Upper lobe of left lung (tissue), 4 donors: ENCODE data around the gene SBNO1.

Experiments used
- CTCF ChIP-seq, 6 experiments: fragments of 450-650 bp in 4 of 6; fragments of 200-600 bp in 2 of 6; sonication (generic) in 2 of 6; IDR thresholded peaks; one replicate each; pipeline ENCODE4 v1.5.1; 2016 to 2019; ENCODE audit warnings: antibody characterized with exemption in 6 of 6
- EP300 ChIP-seq, 4 donors: sonication (generic); formaldehyde crosslinking; IDR thresholded peaks; one replicate each; pipeline ENCODE4 v1.5.1; 2017; ENCODE audit warnings: antibody characterized with exemption in 4 of 4, control low read depth in 2 of 4
- POLR2A ChIP-seq, 4 donors: fragments of 450-650 bp; IDR thresholded peaks; one replicate each; pipeline ENCODE4 v1.5.1; 2016 to 2017; ENCODE audit warnings: antibody characterized with exemption in 4 of 4, mild to moderate bottlenecking in 2 of 4
- POLR2AphosphoS5 ChIP-seq, 2 donors: sonication (generic); formaldehyde crosslinking; IDR thresholded peaks; one replicate each; pipeline ENCODE4 v1.5.1; 2017; ENCODE audit warnings: antibody characterized with exemption in 2 of 2

GRCh38 chr12:123263196-123263817 is 101.3 kb downstream of the SBNO1 start:
- TF ChIP-seq CTCF (IDR thresholded peaks at IDR 0.05), result no peak
- TF ChIP-seq POLR2A (IDR thresholded peaks at IDR 0.05), result no peak
- TF ChIP-seq POLR2AphosphoS5 (IDR thresholded peaks at IDR 0.05), result no peak
- TF ChIP-seq EP300 (IDR thresholded peaks at IDR 0.05), result no peak
